Heart right ventricle (tissue), 16 donors: ENCODE data around the gene BTBD16. TPM values are rescaled to one million over a fixed set of nuclear protein-coding genes. Genes with fewer than 3 reads are reported as not detected.

Experiments used
- ATAC-seq, 8 donors: fragments of 200-7000 bp; cut with Tn5 transposase; one replicate each; pipeline ENCODE4 v1.9.1; 2020; ENCODE audit warnings: mild to moderate bottlenecking in 8 of 8, moderate library complexity in 8 of 8, moderate number of reproducible peaks in 1 of 8
- DNase-seq, 2 donors: peaks; one replicate each; pipeline ENCODE4 v3.0.0-alpha.2; 2020
- H3K27ac ChIP-seq, 10 donors: fragments of 200-600 bp; sonication (generic) in 2 of 10; one replicate each; pipeline versions ENCODE4 v1.5.0 to v1.8.0; 2020 to 2022; ENCODE audit warnings: mild to moderate bottlenecking in 3 of 10
- H3K27me3 ChIP-seq, 7 donors: fragments of 200-600 bp; one replicate each; pipeline ENCODE4 v1.8.0; 2021 to 2022; ENCODE audit warnings: mild to moderate bottlenecking in 2 of 7
- H3K36me3 ChIP-seq, 9 donors: fragments of 200-600 bp; sonication (generic) in 1 of 9; one replicate each; pipeline versions ENCODE4 v1.5.0 to v1.8.0; 2020 to 2022; ENCODE audit warnings: mild to moderate bottlenecking in 2 of 9
- H3K4me1 ChIP-seq, 9 donors: fragments of 200-600 bp; sonication (generic) in 1 of 9; one replicate each; pipeline versions ENCODE4 v1.5.0 to v1.8.0; 2020 to 2022; ENCODE audit warnings: mild to moderate bottlenecking in 4 of 9
- H3K4me3 ChIP-seq, 10 donors: fragments of 200-600 bp; sonication (generic) in 2 of 10; one replicate each; pipeline versions ENCODE4 v1.5.0 to v1.8.0; 2020 to 2022; ENCODE audit warnings: mild to moderate bottlenecking in 7 of 10, moderate library complexity in 2 of 10
- H3K9me3 ChIP-seq, 11 donors: fragments of 200-600 bp in 10 of 11; sonication (generic) in 2 of 11; one replicate each; pipeline versions ENCODE4 v1.5.0 to v1.8.0; 2013 to 2022; ENCODE audit warnings: mild to moderate bottlenecking in 2 of 11, control low read depth in 1 of 11, moderate library complexity in 1 of 11
- WGBS, 2 donors: extraction: QIAGEN DNeasy Blood & Tissue Kit; methylation state at CpG; one replicate each; pipeline ENCODE4 v1.1.7; 2013; ENCODE audit warnings: inconsistent platforms in 1 of 2; 5-methylcytosine and 5-hydroxymethylcytosine counted together
- intact Hi-C, 10 donors: fragments of 100-400 bp; cut with DNase I; formaldehyde crosslinking; loops; one replicate each; pipeline versions ENCODE4 v1.11.1 to v1.14.2; 2022
- polyA plus RNA-seq, 2 donors: library from polyadenylated mRNA; stranded (reverse); fragments of 200-250 nt; gene quantifications; one replicate each; pipeline ENCODE4 v1.2.3, GENCODE V29; 2013
- total RNA-seq, 10 donors: library from RNA; stranded (reverse); fragmentation: NEBNext Ultra II Directional in 3 of 10; extraction: Animal tissue kit (Norgen Biotek cat#: 25700) in 3 of 10; gene quantifications; one replicate each; pipeline versions ENCODE4 v1.2.1 to v1.2.4, GENCODE V29; 2021 to 2023
- TF ChIP-seq, protein P1 (sequence below), 9 donors: fragments of 200-600 bp; sonication (generic) in 2 of 9; IDR thresholded peaks; one replicate each; pipeline versions ENCODE4 v1.5.0 to v1.8.0; 2021 to 2022; ENCODE audit warnings: antibody characterized with exemption in 9 of 9, mild to moderate bottlenecking in 5 of 9, moderate library complexity in 1 of 9
- donor health status: Arrhythmogenic right ventricular cardiomyopathy.
- donor health status: ischemic (EF 13 %, LVEDD 7.1; RV severe dilation, severe dysfunction).
- donor health status: healthy with polysubstance abuse.
- donor health status: DM: no; HTN: yes; CAD: no.
- donor health status: DM: no; HTN: no; CAD: no.
- donor health status: ischemic (EF 25% LVEDD 6.9; RV normal size, moderate dysfunction).
- donor health status: ischemic (EF 25% LVEDD 5.7; RV mildly dilated, moderate dysfunction).
- donor health status: healthy.
- donor health status: DM: yes; HTN: yes; CAD: no.
- donor health status: Ischemic cardiomyopathy.
- donor health status: ischemic (EF 35%, LVEDD 5.7; RV mildly dilated, moderate dysfunction).
- donor health status: nonischemic (EF 11% LVEDD 7.7; RV severe dilation, severe dysfunction).
- donor health status: DM: yes; HTN: yes; CAD: no.
- donor health status: PGD.
- donor health status: ischemic (EF 29% LVEDD 5.4; RV normal size, mild dysfunction).
- donor health status: nonischemic (EF 23%, LVEDD 6.1; RV moderate dilation, normal function).

Gene BTBD16
- total and polyA plus RNA-seq, 12 donors = 0.29 to 0.76 TPM; not detected in 10

DNA sequence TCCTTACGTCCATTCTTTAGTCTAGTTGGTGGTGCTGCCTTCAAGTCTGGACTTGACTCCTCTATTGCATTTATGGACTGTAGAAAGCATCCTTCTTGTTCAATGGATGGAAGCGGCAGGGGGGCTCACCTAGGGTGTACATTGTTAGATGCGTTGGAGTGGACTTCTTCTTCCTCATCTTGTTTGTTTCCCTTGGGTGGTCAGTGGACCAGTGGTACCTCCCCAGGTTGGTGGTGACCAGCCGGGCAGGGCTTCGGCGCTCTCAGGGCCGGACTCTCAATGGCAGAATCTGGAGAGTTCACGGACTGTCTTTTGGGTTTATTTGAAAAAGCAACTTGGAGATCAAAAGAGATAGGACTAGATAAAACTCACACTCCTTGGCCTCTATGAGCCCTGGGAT is 6.2 kb upstream of the BTBD16 start:
- H3K27me3 ChIP-seq = no peaks in the 10 kb centered on the region
- peaks cover 0 to 62% (median 3%) of the 10 kb centered on the region in 9 donors for H3K36me3 ChIP-seq
- 97 to 98% methylated on average over 8 of the region's 8 CpGs for WGBS, 2 donors
- intact Hi-C loops = loop anchor here in 5 of 10 donors (5.0 to 10.0 kb wide), 4 partner anchors 110 to 210 kb away; no protein-coding TSS in a partner anchor
- H3K4me3 ChIP-seq = no peak overlapping the region
- peaks cover 0 to 29% (median 11%) of the 10 kb centered on the region in 11 donors for H3K9me3 ChIP-seq
- DNase-seq = no peak
- H3K27ac ChIP-seq = peak overlapping the region in 3 of 10 donors; percentile 18 to 75 (median 27)
- TF ChIP-seq, protein P1, sequence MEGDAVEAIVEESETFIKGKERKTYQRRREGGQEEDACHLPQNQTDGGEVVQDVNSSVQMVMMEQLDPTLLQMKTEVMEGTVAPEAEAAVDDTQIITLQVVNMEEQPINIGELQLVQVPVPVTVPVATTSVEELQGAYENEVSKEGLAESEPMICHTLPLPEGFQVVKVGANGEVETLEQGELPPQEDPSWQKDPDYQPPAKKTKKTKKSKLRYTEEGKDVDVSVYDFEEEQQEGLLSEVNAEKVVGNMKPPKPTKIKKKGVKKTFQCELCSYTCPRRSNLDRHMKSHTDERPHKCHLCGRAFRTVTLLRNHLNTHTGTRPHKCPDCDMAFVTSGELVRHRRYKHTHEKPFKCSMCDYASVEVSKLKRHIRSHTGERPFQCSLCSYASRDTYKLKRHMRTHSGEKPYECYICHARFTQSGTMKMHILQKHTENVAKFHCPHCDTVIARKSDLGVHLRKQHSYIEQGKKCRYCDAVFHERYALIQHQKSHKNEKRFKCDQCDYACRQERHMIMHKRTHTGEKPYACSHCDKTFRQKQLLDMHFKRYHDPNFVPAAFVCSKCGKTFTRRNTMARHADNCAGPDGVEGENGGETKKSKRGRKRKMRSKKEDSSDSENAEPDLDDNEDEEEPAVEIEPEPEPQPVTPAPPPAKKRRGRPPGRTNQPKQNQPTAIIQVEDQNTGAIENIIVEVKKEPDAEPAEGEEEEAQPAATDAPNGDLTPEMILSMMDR (IDR thresholded peaks at IDR 0.05) = no peak
- no peak for ATAC-seq
- peaks cover 0 to 42% (median 8%) of the 10 kb centered on the region in 9 donors for H3K4me1 ChIP-seq

DNA sequence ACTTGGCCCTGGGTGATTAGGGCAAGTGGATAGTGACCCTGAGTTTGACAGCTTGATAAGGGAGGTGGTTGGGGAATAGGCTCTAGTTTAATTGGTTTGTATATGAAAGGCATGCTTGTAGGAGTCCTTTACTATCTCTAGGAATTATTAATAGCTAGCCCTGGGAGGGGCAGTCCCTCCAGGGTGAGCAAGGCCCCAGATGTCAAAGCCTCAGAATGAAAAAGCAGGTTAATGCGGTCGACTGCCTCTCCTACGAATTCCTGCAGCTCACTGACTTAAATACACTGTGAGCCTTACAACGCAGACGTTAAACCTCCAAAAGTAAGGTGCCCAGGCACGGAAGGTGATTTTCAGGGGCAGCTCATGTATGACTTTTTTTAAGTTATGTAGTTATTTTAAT is 5.2 kb upstream of the BTBD16 start:
- H3K9me3 ChIP-seq = peaks cover 0 to 28% (median 11%) of the 10 kb centered on the region in 11 donors
- peaks cover 0 to 57% (median 0%) of the 10 kb centered on the region in 9 donors for H3K36me3 ChIP-seq
- H3K27ac ChIP-seq = peak overlapping the region in 5 of 10 donors; percentile 18 to 75 (median 42)
- H3K4me3 ChIP-seq = no peak overlapping the region
- TF ChIP-seq, protein P1 (IDR thresholded peaks at IDR 0.05) = no peak
- ATAC-seq = peak; percentile 36 to 83 (median 63)
- DNase-seq = no peak
- H3K27me3 ChIP-seq = no peaks in the 10 kb centered on the region
- peaks cover 0 to 42% (median 8%) of the 10 kb centered on the region in 9 donors for H3K4me1 ChIP-seq
- 43 to 62% methylated on average over 6 of the region's 6 CpGs for whole genome bisulfite sequencing, 2 donors
- intact Hi-C loops = loop anchor here in 5 of 10 donors (5.0 to 10.0 kb wide), 4 partner anchors 111 to 211 kb away; no protein-coding TSS in a partner anchor

DNA sequence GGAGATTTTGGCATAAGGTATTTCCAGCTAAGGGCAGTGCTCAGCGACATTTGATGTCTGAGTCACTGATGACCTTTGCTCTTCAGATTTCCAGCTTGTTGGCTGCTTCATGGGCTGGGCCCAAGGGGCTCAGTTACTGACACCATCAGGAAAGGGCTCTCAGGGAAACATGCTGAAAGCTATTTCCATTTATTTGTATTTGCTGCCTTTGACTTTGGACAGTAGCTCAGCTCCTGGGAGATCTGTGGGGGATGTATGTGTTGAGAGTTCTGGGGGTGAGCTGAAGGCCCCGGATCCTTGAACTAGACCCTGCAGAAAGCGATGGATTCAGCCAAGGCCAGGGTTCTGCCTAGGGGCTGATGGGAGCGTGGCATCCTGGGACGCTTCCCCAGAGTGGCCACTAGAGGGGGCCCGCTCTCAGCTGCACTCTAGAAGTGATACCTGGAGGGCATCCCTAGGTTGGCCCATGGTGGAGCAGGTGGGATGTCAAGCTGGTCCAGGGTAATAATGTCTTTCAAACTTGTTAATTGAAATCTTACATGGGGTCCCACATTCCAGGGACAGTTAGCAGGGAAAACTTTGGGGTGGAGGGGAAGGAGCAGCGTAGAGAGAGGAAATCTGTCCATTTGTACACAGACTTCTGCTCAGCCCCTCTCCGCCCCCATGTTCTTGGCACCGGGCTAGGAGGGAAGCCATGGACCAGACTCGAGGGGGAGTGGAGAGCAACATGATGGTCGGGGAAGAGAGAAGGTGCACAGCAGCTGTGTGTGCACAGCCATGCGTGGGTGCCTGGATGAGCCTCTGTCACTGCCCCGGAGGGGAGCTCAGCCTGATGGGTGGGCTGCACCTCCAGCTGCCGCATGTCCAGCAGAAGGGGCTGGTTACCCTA is 3.0 kb upstream of the BTBD16 start:
- WGBS, 2 donors = 48 to 57% methylated on average over 14 of the region's 14 CpGs
- intact Hi-C loops = loop anchor here in 5 of 10 donors (5.0 to 10.0 kb wide), 4 partner anchors 113 to 213 kb away; no protein-coding TSS in a partner anchor
- Histone ChIP-seq H3K36me3 (peaks cover 0 to 48% (median 0%) of the 10 kb centered on the region in 9 donors), H3K4me3 (no peak overlapping the region), H3K27ac (no peak overlapping the region), H3K4me1 (peaks cover 0 to 42% (median 8%) of the 10 kb centered on the region in 9 donors), H3K9me3 (peaks cover 0 to 8% (median under 1%) of the 10 kb centered on the region in 11 donors), H3K27me3 (no peaks in the 10 kb centered on the region)
- peak; percentile 43 to 78 (median 70) for ATAC-seq
- TF ChIP-seq, protein P1 (IDR thresholded peaks at IDR 0.05) = peak; percentile 88 to 95 (median 92)
- DNase-seq = peak in 1 of 2 donors; percentile 48

- no peaks in the 10 kb centered on the region for H3K27me3 ChIP-seq
- H3K4me1 ChIP-seq = peaks cover 0 to 37% (median 4%) of the 10 kb centered on the region in 9 donors
- WGBS, 2 donors = 89 to 91% methylated on average over 10 of the region's 10 CpGs
- H3K4me3 ChIP-seq = no peak overlapping the region
- no peaks in the 10 kb centered on the region for H3K9me3 ChIP-seq
- TF ChIP-seq, protein P1 (IDR thresholded peaks at IDR 0.05) = no peak
- peaks cover 0 to 46% (median 0%) of the 10 kb centered on the region in 9 donors for H3K36me3 ChIP-seq
- ATAC-seq (no peak), DNase-seq (no peak)
- intact Hi-C loops = loop anchor here in 5 of 10 donors (5.0 to 10.0 kb wide), 4 partner anchors 114 to 214 kb away; no protein-coding TSS in a partner anchor
- no peak overlapping the region for H3K27ac ChIP-seq
Measured at GRCh38 chr10:122269059-122269687, 1.9 kb upstream of the BTBD16 start.
